ENCODE measurements around the gene ASPG. TPM values are rescaled to one million over a fixed set of nuclear protein-coding genes. Genes with fewer than 3 reads are reported as not detected.

ASPG gene
- total RNA-seq, 4 donors from 2014 or later = 0.33 to 0.75 (median 0.45) TPM; not detected in 1

GRCh38 chr14:104115691-104116287 lies 30.3 kb downstream of the ASPG start:
- H3K4me3 ChIP-seq = peak overlapping the region in 3 of 4 donors; percentile 48 to 56 (median 48)
- peaks cover 7 to 24% (median 20%) of the 10 kb centered on the region in 4 donors for H3K4me1 ChIP-seq
- intact Hi-C loops (cut with DNase I) = no loop called here
- no peak overlapping the region for H3K27ac ChIP-seq (replicated peaks in 1 of 4)
- H3K36me3 ChIP-seq = no peaks in the 10 kb centered on the region
- H3K27me3 ChIP-seq = peaks cover 0 to 90% (median 23%) of the 10 kb centered on the region in 4 donors
- 74% methylated on average over 6 of the region's 9 CpGs for WGBS
- no peaks in the 10 kb centered on the region for H3K9me3 ChIP-seq
- DNase-seq (ENCODE audit: extremely low spot score) = no peak
- TF ChIP-seq, protein P1, sequence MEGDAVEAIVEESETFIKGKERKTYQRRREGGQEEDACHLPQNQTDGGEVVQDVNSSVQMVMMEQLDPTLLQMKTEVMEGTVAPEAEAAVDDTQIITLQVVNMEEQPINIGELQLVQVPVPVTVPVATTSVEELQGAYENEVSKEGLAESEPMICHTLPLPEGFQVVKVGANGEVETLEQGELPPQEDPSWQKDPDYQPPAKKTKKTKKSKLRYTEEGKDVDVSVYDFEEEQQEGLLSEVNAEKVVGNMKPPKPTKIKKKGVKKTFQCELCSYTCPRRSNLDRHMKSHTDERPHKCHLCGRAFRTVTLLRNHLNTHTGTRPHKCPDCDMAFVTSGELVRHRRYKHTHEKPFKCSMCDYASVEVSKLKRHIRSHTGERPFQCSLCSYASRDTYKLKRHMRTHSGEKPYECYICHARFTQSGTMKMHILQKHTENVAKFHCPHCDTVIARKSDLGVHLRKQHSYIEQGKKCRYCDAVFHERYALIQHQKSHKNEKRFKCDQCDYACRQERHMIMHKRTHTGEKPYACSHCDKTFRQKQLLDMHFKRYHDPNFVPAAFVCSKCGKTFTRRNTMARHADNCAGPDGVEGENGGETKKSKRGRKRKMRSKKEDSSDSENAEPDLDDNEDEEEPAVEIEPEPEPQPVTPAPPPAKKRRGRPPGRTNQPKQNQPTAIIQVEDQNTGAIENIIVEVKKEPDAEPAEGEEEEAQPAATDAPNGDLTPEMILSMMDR (IDR thresholded peaks at IDR 0.05) = no peak
- TF ChIP-seq POLR2AphosphoS5 (IDR thresholded peaks at IDR 0.05) = no peak

- intact Hi-C loops (cut with DNase I) = no loop called here
- Histone ChIP-seq H3K27me3 (peaks cover 0 to 91% (median 23%) of the 10 kb centered on the region in 4 donors), H3K36me3 (no peaks in the 10 kb centered on the region), H3K9me3 (no peaks in the 10 kb centered on the region), H3K4me3 (peak overlapping the region; percentile 44 to 56 (median 48)), H3K4me1 (peaks cover 7 to 24% (median 20%) of the 10 kb centered on the region in 4 donors), H3K27ac (replicated peaks in 1 of 4) (no peak overlapping the region)
- 27% methylated on average over 3 of the region's 19 CpGs for WGBS
- TF ChIP-seq, protein P1 (IDR thresholded peaks at IDR 0.05) = no peak
- TF ChIP-seq POLR2A (IDR thresholded peaks at IDR 0.05; ENCODE audit: low read depth) (no peak), POLR2AphosphoS5 (IDR thresholded peaks at IDR 0.05) (no peak), EP300 (IDR thresholded peaks at IDR 0.05) (no peak)
- DNase-seq (ENCODE audit: extremely low spot score) = no peak
Measured at GRCh38 chr14:104116288-104116755, 30.8 kb downstream of the ASPG start.

GRCh38 chr14:104116756-104117340 lies 31.3 kb downstream of the ASPG start:
- peak overlapping the region; percentile 44 to 56 (median 48) for H3K4me3 ChIP-seq
- H3K9me3 ChIP-seq = no peaks in the 10 kb centered on the region
- H3K36me3 ChIP-seq = no peaks in the 10 kb centered on the region
- TF ChIP-seq POLR2A (IDR thresholded peaks at IDR 0.05; ENCODE audit: low read depth) (no peak), POLR2AphosphoS5 (IDR thresholded peaks at IDR 0.05) (no peak), EP300 (IDR thresholded peaks at IDR 0.05) (no peak)
- TF ChIP-seq, protein P1 (IDR thresholded peaks at IDR 0.05) = no peak
- H3K27me3 ChIP-seq = peaks cover 0 to 87% (median 23%) of the 10 kb centered on the region in 4 donors
- no peak overlapping the region for H3K27ac ChIP-seq (replicated peaks in 1 of 4)
- no CpG with 5 or more reads among the region's 83 CpGs for WGBS
- no peak for DNase-seq (ENCODE audit: extremely low spot score)
- intact Hi-C loops (cut with DNase I) = no loop called here
- peaks cover 7 to 24% (median 20%) of the 10 kb centered on the region in 4 donors for H3K4me1 ChIP-seq

DNA sequence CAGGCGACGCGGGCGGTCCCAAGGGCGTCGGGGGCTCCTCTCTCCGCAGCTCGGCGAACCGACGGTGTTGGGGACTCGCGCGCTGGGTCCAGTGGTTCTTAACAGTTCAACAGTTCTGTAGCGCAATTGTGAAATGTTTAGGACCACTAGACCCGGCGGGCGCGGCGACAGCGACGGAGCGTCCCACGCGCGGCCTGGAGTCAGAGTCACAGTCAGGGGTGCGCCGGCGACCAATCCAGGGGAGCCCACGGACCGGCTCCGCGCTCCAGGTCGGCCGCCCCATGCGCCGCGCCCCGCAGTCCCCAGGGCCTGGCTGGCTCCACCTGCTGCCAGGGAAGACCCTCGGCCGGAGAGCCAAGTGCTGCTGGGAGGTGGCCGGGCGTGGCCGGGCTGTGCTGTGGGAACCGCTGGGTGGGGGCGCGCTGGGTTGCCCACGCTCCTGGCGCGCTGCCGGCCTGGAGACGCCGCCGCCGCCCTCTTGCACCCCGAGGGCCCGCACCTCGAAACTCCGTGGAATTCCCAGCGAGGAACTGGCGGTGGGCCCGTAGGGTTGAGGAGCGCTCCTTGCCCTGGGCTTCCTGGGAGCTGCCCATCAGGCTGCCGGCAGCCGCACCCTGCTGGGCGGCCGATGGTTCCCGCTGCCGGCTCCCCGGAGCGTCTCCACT lies 32.0 kb downstream of the ASPG start:
- Histone ChIP-seq H3K27ac (replicated peaks in 1 of 4) (no peak overlapping the region), H3K4me1 (peaks cover 7 to 24% (median 20%) of the 10 kb centered on the region in 4 donors), H3K4me3 (peak overlapping the region; percentile 44 to 56 (median 48)), H3K9me3 (no peaks in the 10 kb centered on the region), H3K27me3 (peaks cover 0 to 87% (median 23%) of the 10 kb centered on the region in 4 donors), H3K36me3 (no peaks in the 10 kb centered on the region)
- WGBS = 9% methylated on average over 14 of the region's 71 CpGs
- no peak for DNase-seq (ENCODE audit: extremely low spot score)
- intact Hi-C loops (cut with DNase I) = no loop called here
- TF ChIP-seq, protein P1 (IDR thresholded peaks at IDR 0.05) = no peak
- TF ChIP-seq POLR2A (IDR thresholded peaks at IDR 0.05; ENCODE audit: low read depth) (no peak), EP300 (IDR thresholded peaks at IDR 0.05) (no peak), POLR2AphosphoS5 (IDR thresholded peaks at IDR 0.05) (no peak)
